ENCODE measurements around the gene TMEM47.

TMEM47 gene

DNA sequence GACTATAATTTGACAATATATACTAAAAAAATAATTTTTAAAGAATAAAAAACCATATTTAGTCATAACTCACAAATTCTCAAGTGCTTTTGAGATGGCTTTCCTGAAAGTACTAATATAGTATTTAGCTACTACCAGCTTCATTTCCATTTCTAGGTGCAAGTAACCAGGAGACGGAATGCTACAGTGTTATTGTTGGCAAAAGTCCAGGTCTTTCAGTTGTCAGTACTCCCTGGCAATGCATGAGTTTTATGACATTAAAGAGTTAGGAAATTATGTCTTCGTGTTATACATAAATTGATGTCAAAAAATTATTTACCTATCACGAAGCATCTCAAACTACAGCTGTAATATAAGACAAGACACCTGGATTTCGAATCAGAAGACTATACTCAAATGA is 45.0 kb downstream of the TMEM47 start:
- H3K4me3 Mint-ChIP-seq = no peak overlapping the region
- H3K27ac Mint-ChIP-seq = no peak overlapping the region
- DNase-seq = no peak
- H3K9me3 Mint-ChIP-seq = peaks cover 18% of the 10 kb centered on the region
- H3K36me3 Mint-ChIP-seq (ENCODE audit: low read depth) = no peaks in the 10 kb centered on the region
- no peaks in the 10 kb centered on the region for H3K4me1 Mint-ChIP-seq
- TF ChIP-seq, protein P1, sequence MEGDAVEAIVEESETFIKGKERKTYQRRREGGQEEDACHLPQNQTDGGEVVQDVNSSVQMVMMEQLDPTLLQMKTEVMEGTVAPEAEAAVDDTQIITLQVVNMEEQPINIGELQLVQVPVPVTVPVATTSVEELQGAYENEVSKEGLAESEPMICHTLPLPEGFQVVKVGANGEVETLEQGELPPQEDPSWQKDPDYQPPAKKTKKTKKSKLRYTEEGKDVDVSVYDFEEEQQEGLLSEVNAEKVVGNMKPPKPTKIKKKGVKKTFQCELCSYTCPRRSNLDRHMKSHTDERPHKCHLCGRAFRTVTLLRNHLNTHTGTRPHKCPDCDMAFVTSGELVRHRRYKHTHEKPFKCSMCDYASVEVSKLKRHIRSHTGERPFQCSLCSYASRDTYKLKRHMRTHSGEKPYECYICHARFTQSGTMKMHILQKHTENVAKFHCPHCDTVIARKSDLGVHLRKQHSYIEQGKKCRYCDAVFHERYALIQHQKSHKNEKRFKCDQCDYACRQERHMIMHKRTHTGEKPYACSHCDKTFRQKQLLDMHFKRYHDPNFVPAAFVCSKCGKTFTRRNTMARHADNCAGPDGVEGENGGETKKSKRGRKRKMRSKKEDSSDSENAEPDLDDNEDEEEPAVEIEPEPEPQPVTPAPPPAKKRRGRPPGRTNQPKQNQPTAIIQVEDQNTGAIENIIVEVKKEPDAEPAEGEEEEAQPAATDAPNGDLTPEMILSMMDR (IDR thresholded peaks at IDR 0.05) = no peak
- no peaks in the 10 kb centered on the region for H3K27me3 Mint-ChIP-seq (ENCODE audit: low read depth, poor library complexity)

DNA sequence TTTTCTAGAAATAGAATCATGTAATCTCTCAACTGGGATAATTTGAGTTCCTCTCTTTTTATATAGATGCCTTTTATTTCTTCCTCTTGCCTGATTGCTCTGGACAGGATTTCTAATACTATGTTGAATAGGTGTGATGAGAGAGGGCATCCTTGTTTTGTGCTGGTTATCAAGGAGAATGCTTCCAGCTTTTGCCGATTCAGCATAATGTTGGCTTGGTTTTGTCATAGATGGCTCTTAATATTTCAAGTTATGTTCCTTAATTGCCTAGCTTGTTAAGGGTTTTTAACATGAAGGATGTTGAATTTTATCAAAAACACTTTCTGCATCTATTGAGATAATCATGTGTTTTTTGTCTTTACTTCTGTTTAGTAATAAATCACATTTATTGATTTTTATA is 58.7 kb downstream of the TMEM47 start:
- H3K9me3 Mint-ChIP-seq = no peaks in the 10 kb centered on the region
- no peak overlapping the region for H3K4me3 Mint-ChIP-seq
- TF ChIP-seq, protein P1 (IDR thresholded peaks at IDR 0.05) = no peak
- no peaks in the 10 kb centered on the region for H3K27me3 Mint-ChIP-seq (ENCODE audit: low read depth, poor library complexity)
- H3K36me3 Mint-ChIP-seq (ENCODE audit: low read depth) = no peaks in the 10 kb centered on the region
- H3K27ac Mint-ChIP-seq = no peak overlapping the region
- H3K4me1 Mint-ChIP-seq = no peaks in the 10 kb centered on the region
- DNase-seq = no peak

DNA sequence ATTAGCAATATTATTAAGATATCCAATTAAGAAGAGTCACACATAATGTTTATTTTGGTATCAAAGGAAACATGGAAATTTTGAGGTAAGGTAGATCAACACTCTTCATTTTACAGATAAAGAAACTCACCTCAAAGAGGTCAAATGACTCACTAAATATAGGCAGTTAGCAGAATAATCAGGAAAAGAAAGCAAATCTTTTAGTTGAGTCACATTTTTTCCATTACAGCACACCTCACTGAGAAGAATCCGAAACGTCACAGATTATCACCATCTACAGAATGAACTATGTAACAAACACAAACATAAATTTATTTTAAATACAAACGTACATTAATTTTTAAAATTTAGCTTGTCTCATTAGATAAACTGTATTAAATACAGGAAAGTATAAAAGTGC is 70.1 kb downstream of the TMEM47 start:
- Mint-ChIP-seq H3K9me3 (peaks cover 22% of the 10 kb centered on the region), H3K4me1 (no peaks in the 10 kb centered on the region), H3K36me3 (ENCODE audit: low read depth) (peaks cover 5% of the 10 kb centered on the region), H3K4me3 (no peak overlapping the region), H3K27ac (no peak overlapping the region), H3K27me3 (ENCODE audit: low read depth, poor library complexity) (no peaks in the 10 kb centered on the region)
- TF ChIP-seq, protein P1 (IDR thresholded peaks at IDR 0.05) = no peak
- no peak for DNase-seq

- Mint-ChIP-seq H3K9me3 (peaks cover 22% of the 10 kb centered on the region), H3K27ac (no peak overlapping the region), H3K4me3 (no peak overlapping the region), H3K36me3 (ENCODE audit: low read depth) (peaks cover 5% of the 10 kb centered on the region), H3K4me1 (no peaks in the 10 kb centered on the region), H3K27me3 (ENCODE audit: low read depth, poor library complexity) (no peaks in the 10 kb centered on the region)
- no peak for DNase-seq
- TF ChIP-seq, protein P1 (IDR thresholded peaks at IDR 0.05) = no peak
These were observed 70.7 kb downstream of the TMEM47 start for GRCh38 chrX:34586346-34586911.

DNA sequence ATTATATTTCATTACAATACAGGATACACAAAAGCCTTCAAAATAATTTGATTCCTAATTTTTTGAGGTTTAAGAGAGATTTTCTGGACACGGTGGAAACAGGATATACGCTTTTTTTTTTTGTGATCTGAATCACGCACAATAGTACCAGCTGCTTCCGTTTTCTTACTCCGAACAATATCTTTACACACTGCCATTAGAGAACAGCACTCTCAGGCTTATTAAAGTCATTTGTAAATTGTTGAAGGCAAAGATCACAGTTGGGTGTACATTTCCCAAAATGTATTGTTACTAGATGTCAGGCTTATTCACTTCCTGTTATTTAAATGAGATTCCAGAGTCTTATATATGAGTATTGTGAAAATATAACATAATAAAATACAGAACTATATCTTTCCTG is 71.5 kb downstream of the TMEM47 start:
- H3K27ac Mint-ChIP-seq = no peak overlapping the region
- no peak for DNase-seq
- no peak overlapping the region for H3K4me3 Mint-ChIP-seq
- peaks cover 5% of the 10 kb centered on the region for H3K36me3 Mint-ChIP-seq (ENCODE audit: low read depth)
- no peaks in the 10 kb centered on the region for H3K27me3 Mint-ChIP-seq (ENCODE audit: low read depth, poor library complexity)
- H3K4me1 Mint-ChIP-seq = no peaks in the 10 kb centered on the region
- TF ChIP-seq, protein P1 (IDR thresholded peaks at IDR 0.05) = no peak
- H3K9me3 Mint-ChIP-seq = peaks cover 22% of the 10 kb centered on the region

GRCh38 chrX:34584781-34585180 is 72.3 kb downstream of the TMEM47 start:
- Mint-ChIP-seq H3K36me3 (ENCODE audit: low read depth) (peaks cover 5% of the 10 kb centered on the region), H3K27me3 (ENCODE audit: low read depth, poor library complexity) (no peaks in the 10 kb centered on the region), H3K9me3 (peaks cover 21% of the 10 kb centered on the region), H3K4me1 (no peaks in the 10 kb centered on the region), H3K27ac (no peak overlapping the region), H3K4me3 (no peak overlapping the region)
- DNase-seq = no peak
- TF ChIP-seq, protein P1 (IDR thresholded peaks at IDR 0.05) = no peak
